HG02852 (cell line): ENCODE measurements around the gene EMCN.

Experiments
- ATAC-seq: cut with Tn5 transposase; IDR thresholded peaks from one replicate; pipeline ENCODE4 v1.9.1; 2021; ENCODE audit warnings: mild to moderate bottlenecking, moderate library complexity; ENCODE audit not compliant: unreplicated experiment

The EMCN gene

GRCh38 chr4:100493756-100494155 is 24.1 kb downstream of the EMCN start:
- no peak for ATAC-seq

DNA sequence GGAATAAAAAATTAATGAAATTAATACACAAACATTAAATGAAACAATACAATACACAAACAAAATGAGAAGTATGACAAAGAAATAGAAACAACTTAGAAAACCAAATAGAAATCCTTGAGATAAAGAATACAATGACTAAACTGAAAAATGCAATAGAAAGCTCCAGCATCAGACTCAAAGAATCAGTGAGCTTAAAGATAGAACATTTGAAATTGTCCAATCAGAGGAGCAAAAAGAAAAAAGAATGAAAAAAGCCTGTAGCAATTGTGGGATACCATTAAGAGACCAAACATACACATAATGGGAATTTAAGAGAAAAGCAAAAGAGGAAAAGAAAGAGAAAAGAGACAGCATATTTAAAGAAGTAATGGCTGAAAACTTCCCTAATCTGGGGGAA is 25.7 kb downstream of the EMCN start:
- ATAC-seq, result no peak

- no peak for ATAC-seq
These were observed 28.5 kb downstream of the EMCN start for GRCh38 chr4:100489305-100489704.

DNA sequence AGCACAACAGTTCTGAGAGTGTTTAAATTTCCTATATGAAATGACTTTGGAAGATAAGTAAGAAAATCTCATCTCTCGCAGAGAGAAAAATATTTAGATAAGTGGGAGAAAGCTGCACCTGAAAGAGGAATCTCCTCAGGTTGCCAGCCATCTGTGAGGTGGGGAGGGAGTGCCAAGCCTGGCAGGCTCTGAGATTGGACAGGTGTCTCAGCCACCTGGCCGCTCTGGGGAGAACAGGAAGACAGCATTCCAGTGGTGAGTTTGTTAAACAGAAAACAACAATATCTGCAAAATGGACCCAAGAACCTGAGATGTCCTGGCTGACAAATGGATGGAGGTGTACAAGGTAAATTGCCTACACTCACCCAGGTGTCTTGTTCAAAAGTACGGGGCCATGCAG is 31.3 kb downstream of the EMCN start:
- ATAC-seq, result no peak

DNA sequence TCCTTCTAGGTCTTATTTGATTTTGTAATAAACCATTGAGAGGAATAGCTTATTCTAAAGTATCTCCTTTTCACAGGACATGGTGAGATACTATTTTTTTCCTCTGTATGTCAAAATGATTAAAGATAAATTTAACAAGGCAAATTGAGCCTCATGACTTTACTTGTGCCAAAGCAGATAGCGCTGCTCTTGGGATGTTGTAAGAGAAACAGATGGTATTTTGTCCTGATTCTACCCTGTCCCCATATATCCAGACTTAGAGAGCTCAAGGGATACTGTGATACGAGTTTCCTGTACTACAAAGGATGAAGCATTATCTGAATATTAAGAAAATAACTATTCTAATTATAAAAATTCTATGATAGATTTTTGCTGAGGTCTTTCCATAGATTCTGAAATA is 34.0 kb downstream of the EMCN start:
- ATAC-seq, result no peak

DNA sequence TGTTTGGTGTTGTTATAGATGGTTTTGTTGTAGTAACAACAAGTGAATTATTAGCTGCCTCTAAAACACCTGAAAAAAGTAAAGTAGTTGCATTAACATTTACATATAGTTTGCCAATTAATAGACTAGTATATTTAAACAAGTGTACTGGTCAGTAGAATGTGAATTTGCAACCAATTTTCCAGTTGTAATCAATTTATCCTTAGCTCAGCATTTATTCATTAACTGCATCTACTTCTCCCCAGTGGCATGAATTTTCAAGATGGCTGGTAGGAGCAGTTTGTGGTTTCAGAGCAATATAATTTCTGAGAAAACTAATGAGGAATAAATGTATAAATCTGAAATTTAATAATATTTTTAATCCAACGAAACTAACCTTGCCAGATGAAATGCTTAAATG is 37.9 kb downstream of the EMCN start:
- no peak for ATAC-seq

DNA sequence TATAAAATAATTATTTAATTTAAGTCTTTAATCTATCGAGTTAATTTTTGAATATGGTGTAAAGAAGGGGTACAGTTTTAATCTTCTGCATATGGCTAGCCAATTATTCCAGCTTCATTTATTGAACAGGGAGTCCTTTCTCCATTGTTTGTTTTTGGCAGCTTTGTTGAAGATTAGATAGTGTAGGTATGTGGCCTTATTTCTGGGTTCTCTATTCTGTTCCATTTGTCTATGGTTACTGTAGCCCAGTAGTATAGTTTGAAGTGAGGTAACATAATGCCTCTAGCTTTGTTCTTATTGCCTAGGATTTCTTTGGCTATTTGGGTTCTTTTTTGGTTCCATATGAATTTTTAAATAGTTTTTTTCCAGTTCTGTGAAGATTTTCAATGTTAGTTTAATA is 48.3 kb downstream of the EMCN start:
- ATAC-seq, result no peak

DNA sequence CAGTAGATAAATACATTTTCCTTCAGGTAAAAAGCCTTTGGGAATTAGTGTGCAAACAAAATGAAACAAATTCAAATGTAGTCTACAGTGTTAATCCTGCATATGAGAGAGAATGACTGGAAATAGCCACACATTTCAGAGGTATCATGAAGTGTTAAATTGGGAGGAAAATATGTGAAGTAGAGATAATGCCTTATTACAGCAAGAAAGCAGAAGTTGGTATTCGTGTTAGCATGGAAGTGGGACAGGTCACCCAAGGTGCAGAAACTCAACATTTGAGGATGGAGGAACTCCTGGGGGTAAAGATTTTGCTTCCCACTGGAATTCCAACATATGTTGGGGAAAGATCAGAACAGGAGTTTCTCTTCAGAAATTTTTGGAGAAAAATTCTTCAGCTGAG is 51.3 kb downstream of the EMCN start:
- no peak for ATAC-seq

- ATAC-seq, result no peak
These were observed 55.8 kb downstream of the EMCN start for GRCh38 chr4:100461807-100462605.

- ATAC-seq, result no peak
These were observed 67.4 kb downstream of the EMCN start for GRCh38 chr4:100450449-100450848.

DNA sequence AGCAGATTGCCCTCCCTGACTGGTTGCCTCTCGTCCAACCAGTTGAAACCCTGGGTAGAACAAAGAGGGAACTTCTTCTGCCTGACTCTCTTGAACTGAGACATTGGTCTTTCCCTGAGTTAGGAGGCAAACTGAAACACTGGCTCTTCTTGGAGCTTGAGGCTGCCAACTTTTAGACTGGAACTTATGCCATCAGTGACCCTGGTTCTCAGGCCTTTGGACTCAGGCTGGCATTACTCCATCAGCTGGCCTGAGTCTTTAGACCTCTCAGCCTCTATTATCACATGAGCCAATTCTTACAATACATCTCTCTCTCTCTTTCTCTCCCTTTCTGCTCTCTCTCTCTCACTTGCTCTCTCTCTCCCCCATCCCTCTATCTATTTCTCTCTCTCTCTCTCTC is 86.4 kb downstream of the EMCN start:
- ATAC-seq, result no peak

GRCh38 chr4:100430451-100430850 is 87.4 kb downstream of the EMCN start:
- no peak for ATAC-seq

DNA sequence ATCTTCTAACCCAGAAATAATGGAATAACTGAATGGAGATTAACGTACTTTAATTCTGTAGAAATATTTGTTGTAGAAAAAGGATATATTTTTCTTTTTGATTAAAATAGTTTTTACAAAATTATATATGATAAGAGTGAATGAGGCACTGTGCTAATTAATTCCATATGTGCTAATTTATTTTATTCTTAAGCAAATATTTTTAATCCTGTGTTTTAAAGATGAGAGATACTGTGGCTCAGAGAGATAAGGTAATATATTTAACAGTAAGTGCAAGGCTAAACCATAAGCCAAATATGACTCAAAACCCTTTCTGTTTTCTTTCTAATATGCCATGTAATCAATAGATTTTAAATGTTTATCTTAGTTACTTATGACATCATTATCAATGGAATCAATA is 88.2 kb downstream of the EMCN start:
- no peak for ATAC-seq

DNA sequence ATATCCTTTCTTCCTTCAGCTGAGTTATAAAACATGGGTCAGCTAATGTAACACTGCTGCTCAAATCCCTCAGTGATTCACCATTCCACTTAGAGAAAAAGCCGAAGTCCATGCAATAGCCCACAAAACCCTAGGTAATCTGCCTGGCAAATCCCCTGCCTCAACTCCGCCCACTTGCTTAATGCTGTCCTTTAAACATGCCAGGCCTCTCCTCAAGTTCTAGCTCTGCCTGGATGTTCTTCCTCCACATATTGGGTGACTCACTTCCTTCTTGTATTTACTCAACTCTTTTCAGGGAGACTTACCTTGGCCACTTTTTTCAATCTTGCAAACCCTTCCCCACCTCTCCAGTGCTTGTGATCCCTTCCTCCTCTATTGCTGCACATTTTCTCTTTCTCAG is 89.8 kb downstream of the EMCN start:
- ATAC-seq, result no peak

DNA sequence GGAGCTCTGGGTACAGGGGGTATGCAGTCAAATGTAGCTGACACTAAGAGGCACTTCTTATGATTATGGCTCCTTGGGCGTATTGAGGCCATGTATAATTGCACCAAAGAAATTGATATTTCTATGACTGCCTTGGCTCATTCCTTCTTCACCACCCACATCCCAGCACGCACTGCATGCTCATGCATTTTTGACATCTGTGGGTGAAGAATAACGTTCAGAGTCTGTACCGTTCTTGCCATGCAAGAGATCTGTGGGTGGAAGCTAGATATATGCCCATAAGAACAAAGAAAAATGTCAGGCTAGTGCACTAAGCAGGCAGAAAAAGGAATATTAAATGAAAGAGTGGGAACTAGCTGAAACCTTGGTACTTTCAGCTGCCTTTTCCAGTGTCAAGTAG is 93.4 kb downstream of the EMCN start:
- ATAC-seq, result no peak

GRCh38 chr4:100422894-100423293 is 94.9 kb downstream of the EMCN start:
- no peak for ATAC-seq

DNA sequence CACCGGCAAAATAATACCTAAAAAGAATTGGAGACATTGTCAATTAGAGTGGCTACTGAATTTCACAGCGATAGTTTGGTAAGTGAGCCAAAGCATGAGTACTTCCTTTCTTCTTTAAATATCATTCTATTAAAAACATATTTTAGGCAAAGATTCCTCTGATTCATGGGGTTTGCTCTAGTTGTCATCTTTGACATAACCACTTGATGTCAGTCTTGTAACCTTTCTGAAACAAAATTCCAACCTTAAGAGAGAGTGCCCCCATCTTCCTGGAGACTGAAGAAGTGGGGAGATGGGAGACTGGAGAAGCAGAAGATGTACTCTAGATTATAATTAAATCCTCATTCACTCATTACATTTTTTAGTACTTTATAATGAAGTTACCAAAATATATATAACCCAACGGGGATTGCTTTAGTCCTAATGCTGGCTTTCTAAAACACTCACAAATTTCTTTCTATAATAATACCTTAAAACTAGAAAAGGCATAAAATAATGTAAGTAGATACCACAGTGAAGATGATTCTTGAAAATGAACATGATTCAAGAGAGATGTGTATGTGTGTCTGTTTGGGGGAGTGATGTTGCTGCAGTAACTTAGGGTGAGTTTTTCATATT is 96.4 kb downstream of the EMCN start:
- ATAC-seq, result no peak

DNA sequence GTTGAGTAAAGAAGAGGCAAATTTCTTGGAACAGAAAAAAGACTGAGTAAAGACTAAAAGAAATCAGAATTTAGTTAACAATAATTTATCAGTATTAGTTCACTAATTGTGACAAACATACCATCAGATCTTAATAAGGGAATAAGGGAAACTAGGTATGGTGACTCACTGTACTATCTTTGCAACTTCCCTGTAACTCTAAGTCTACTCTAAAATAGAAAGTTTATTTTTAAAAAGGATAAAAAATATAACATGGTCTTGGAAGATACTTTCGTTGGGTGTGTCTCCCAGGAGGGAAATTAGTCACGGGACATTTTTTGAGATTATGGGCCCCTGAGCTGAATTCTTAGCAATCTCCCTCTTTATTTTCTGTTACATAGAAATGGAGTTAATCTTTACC is 97.3 kb downstream of the EMCN start:
- ATAC-seq, result no peak

DNA sequence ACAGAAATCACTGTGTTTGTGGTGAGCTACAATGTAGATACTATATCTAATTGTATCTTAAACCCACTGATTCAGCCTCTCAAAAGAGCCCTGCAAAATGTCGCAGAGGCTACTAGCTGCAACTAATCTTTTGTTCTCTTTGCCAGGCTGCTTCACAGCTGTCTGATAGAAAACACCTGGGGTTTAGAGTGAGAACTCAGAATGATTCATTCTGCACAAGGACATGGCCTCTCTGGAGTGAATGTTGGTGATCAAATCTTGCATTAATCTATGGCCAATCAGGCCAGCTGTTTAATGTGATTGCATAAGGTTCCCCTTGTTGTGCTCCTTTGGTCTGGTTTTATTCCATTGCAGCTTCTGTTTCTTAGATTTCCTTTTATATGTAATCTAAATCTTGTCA is 100.3 kb downstream of the EMCN start:
- ATAC-seq, result no peak

- no peak for ATAC-seq
These were observed 103.6 kb downstream of the EMCN start for GRCh38 chr4:100414016-100414790.

DNA sequence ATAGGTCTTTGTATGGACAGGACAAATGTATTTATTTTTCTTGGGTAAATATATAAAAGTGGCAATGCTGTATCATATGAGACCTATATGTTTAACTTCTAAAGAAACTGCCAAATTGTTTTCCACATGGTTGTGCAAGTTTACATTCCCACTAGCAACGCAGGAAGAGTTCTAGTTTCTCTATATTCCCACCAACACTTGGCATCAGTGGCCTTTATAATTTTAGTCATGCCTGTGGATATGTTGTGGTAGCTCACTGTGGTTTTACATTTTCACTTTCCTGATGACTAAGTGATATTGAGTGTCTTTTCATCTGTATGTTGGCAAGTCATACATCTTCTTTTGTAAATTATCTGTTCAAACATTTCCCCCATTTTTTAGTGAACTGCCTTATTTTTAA is 126.0 kb downstream of the EMCN start:
- no peak for ATAC-seq

GRCh38 chr4:100391086-100391485 is 126.7 kb downstream of the EMCN start:
- ATAC-seq, result no peak
